ENCODE data around the gene COL7A1. TPM values are rescaled to one million over a fixed set of nuclear protein-coding genes. Genes with fewer than 3 reads are reported as not detected.

Gene COL7A1
- total RNA-seq, 1 experiment from 2014 or later = 91.2 TPM

DNA sequence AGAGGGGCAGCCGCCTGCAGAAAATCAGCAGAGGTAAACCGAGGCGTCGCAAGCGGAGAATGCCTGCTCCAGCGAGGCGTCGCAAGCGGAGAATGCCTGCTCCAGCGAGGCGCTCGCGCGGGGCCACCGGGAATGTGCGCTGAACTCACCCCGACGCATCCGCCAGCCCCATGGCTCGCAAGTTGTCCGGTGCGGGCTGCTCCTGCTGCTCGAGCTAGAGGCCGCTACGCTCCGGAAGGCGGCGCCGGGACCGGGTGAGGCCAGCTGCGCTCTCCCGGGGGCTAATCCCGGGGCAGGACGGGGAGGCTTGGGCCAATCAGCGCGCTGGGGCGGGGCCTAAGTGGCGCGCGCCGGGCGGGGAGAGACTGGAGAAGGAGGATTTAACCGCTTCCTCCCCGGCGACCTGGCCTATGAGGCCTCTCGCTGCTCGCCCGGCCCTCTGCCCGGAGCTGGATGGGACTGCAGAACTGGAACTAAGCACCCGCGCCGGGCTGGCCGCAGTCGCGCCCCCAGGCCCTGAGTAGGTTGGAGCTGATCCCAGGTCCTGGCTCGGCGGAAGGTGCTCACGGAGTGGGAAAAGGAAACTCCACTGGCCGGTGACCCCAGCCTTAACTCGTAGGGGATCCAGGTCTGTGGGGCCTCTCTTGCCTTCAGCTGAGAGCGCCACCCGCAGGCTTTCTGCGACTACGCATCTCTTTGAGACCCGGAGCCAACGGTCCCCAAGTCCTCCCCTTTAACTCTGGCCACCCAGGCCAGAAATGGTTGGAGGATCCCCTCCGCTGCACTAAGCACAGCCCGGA, 40.3 kb upstream of the COL7A1 start, which contains the start of gene SLC26A6:
Gene SLC26A6 (minus strand): TSS at position 240 of the 800 bp plus-strand sequence. CDS start 68 bp downstream, at position 172.
- Histone ChIP-seq H4K20me1 (ENCODE audit: insufficient read depth) (0 out of 2 replicates have a peak, but pooled peaks cover 5% of the 10 kb centered on the region), H3K4me3 (peak within 1 kb of the TSS; percentile 89), H3K36me3 (ENCODE audit: low read depth) (no peaks in the 10 kb centered on the region), H3K9me3 (ENCODE audit: insufficient read depth, low read depth) (no peaks in the 10 kb centered on the region), H2AFZ (peak within 1 kb of the TSS; percentile 84), H3K27me3 (ENCODE audit: insufficient read depth, low read depth) (no peaks in the 10 kb centered on the region), H3F3A (ENCODE audit: insufficient read depth, low read depth) (0 out of 2 replicates have a peak, but pooled peaks cover 6% of the 10 kb centered on the region), H3K4me1 (replicated peaks; ENCODE audit: insufficient read depth) (no peaks in the 10 kb centered on the region), H3K27ac (no peak within 1 kb of the TSS), H3K9me2 (ENCODE audit: insufficient read depth) (no peaks in the 10 kb centered on the region), H3K4me2 (peak within 1 kb of the TSS; percentile 89), H3K79me2 (ENCODE audit: low read depth) (no peaks in the 10 kb centered on the region)
- ChIA-PET CTCF (no interaction called here), POLR2A (ENCODE audit: unreplicated experiment) (interaction anchor here (0.5 kb wide), 1 partner anchor 78 kb away, joined by 3 read pairs; no protein-coding TSS in a partner anchor)
- no TSS peak for BruUV-seq (replicated peaks)
- peak; percentile 83 to 97 for DNase-seq
- intact Hi-C loops (cut with micrococcal nuclease; ENCODE audit: unreplicated experiment) = loop anchor here (1.0 to 2.0 kb wide), 4 partner anchors 18 to 77 kb away; partner anchors contain the start of genes COL7A1 and UQCRC1
- no peak for TF ChIP-seq EZH2 (IDR thresholded peaks at IDR 0.05; ENCODE audit: low read depth)
- TF ChIP-seq, protein P1, sequence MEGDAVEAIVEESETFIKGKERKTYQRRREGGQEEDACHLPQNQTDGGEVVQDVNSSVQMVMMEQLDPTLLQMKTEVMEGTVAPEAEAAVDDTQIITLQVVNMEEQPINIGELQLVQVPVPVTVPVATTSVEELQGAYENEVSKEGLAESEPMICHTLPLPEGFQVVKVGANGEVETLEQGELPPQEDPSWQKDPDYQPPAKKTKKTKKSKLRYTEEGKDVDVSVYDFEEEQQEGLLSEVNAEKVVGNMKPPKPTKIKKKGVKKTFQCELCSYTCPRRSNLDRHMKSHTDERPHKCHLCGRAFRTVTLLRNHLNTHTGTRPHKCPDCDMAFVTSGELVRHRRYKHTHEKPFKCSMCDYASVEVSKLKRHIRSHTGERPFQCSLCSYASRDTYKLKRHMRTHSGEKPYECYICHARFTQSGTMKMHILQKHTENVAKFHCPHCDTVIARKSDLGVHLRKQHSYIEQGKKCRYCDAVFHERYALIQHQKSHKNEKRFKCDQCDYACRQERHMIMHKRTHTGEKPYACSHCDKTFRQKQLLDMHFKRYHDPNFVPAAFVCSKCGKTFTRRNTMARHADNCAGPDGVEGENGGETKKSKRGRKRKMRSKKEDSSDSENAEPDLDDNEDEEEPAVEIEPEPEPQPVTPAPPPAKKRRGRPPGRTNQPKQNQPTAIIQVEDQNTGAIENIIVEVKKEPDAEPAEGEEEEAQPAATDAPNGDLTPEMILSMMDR (conservative IDR thresholded peaks at IDR 0.05) = peak; percentile 56; the same call in 1 of the 2 replicates

DNA sequence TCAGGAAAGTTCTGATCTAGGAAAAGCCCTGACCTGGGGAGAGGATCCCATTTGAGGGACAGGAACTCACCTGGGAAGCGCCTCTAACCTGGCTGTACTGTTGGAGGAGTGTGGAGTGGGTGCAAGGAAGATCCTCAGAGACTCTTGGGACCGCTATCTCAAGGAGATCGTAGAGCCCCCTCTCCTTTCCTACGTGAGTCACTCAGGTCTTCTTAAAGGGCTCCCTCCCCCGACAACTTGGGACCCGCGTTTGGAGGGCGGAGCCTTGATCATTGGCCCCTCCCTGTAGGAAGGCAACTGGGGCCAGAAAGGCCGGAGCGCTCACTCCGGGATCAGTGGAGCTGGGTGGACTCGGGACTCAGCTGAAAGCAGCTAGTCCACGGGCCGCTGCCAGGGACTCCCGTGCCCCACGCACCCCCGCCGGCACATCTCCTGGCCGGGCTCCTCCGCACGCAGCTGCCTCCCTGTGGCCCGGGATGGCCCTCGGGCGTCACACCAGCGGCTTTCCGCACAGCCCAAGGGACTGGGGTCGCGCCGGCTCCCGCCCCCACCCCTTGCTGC, 39.6 kb upstream of the COL7A1 start:
- H3K27ac ChIP-seq = no peak overlapping the region
- TF ChIP-seq EZH2 (IDR thresholded peaks at IDR 0.05; ENCODE audit: low read depth) = no peak
- TF ChIP-seq, protein P1 (conservative IDR thresholded peaks at IDR 0.05) = no peak
- H4K20me1 ChIP-seq (ENCODE audit: insufficient read depth) = 0 out of 2 replicates have a peak, but pooled peaks cover 5% of the 10 kb centered on the region
- H3K4me1 ChIP-seq (replicated peaks; ENCODE audit: insufficient read depth) = no peaks in the 10 kb centered on the region
- DNase-seq = peak in 1 of 2 experiments; percentile 43
- H2AFZ ChIP-seq = peak overlapping the region; percentile 84
- POLR2A ChIA-PET (ENCODE audit: unreplicated experiment) = interaction anchor here (0.5 kb wide), 2 partner anchors 77 to 186 kb away, joined by 3 to 25 read pairs; no protein-coding TSS in a partner anchor
- H3K4me3 ChIP-seq = peak overlapping the region; percentile 89
- no TSS peak for BruUV-seq (replicated peaks)
- no peaks in the 10 kb centered on the region for H3K27me3 ChIP-seq (ENCODE audit: insufficient read depth, low read depth)
- H3K79me2 ChIP-seq (ENCODE audit: low read depth) = no peaks in the 10 kb centered on the region
- H3K9me3 ChIP-seq (ENCODE audit: insufficient read depth, low read depth) = no peaks in the 10 kb centered on the region
- CTCF ChIA-PET = no interaction called here
- intact Hi-C loops (cut with micrococcal nuclease; ENCODE audit: unreplicated experiment) = loop anchor here (1.0 to 2.0 kb wide), 4 partner anchors 19 to 76 kb away; partner anchors contain the start of genes COL7A1 and UQCRC1
- 0 out of 2 replicates have a peak, but pooled peaks cover 6% of the 10 kb centered on the region for H3F3A ChIP-seq (ENCODE audit: insufficient read depth, low read depth)
- H3K36me3 ChIP-seq (ENCODE audit: low read depth) = no peaks in the 10 kb centered on the region
- H3K4me2 ChIP-seq = peak overlapping the region; percentile 89
- H3K9me2 ChIP-seq (ENCODE audit: insufficient read depth) = no peaks in the 10 kb centered on the region

DNA sequence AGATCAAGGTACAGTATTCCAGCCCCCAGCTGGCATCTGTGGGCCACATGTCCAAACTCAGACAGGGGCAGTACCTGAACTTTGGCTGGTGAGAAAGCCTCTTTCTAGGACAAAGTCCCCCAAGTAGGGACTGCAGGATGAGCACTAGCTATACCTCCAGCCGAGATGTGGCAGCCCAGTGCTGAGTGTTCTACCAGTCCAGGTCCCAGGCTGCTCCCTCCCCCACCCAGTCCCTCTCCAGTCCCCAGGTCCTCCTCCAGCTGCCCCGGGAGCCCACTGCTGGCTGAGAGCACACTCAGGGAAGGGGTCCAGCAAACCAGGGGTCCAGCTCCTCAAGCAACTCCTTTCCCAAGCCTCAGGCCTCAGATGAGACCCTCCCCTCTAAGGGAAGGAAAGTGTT, 38.6 kb upstream of the COL7A1 start:
- intact Hi-C loops (cut with micrococcal nuclease; ENCODE audit: unreplicated experiment) = loop anchor here (2.0 kb wide), 2 partner anchors 25 to 75 kb away; partner anchors contain the start of gene UQCRC1
- DNase-seq = no peak
- Histone ChIP-seq H3F3A (ENCODE audit: insufficient read depth, low read depth) (0 out of 2 replicates have a peak, but pooled peaks cover 6% of the 10 kb centered on the region), H3K27ac (no peak overlapping the region), H3K9me2 (ENCODE audit: insufficient read depth) (no peaks in the 10 kb centered on the region), H3K4me2 (peak overlapping the region; percentile 89), H3K4me1 (replicated peaks; ENCODE audit: insufficient read depth) (no peaks in the 10 kb centered on the region), H3K9me3 (ENCODE audit: insufficient read depth, low read depth) (no peaks in the 10 kb centered on the region), H3K36me3 (ENCODE audit: low read depth) (no peaks in the 10 kb centered on the region), H3K79me2 (ENCODE audit: low read depth) (no peaks in the 10 kb centered on the region), H2AFZ (no peak overlapping the region), H3K27me3 (ENCODE audit: insufficient read depth, low read depth) (no peaks in the 10 kb centered on the region), H3K4me3 (no peak overlapping the region), H4K20me1 (ENCODE audit: insufficient read depth) (0 out of 2 replicates have a peak, but pooled peaks cover 5% of the 10 kb centered on the region)
- no peak for TF ChIP-seq EZH2 (IDR thresholded peaks at IDR 0.05; ENCODE audit: low read depth)
- TF ChIP-seq, protein P1 (conservative IDR thresholded peaks at IDR 0.05) = no peak
- POLR2A ChIA-PET (ENCODE audit: unreplicated experiment) = no interaction called here
- BruUV-seq (replicated peaks) = no TSS peak
- CTCF ChIA-PET = no interaction called here
